Hepatocyte (in vitro differentiated cells): Measurements from ENCODE around the gene MLPH. TPM values are rescaled to one million over a fixed set of nuclear protein-coding genes. Genes with fewer than 3 reads are reported as not detected.

Experiments
- DNase-seq: peaks from one replicate; pipeline ENCODE4 v3.0.0-alpha.2; 2016; ENCODE audit warnings: low spot score
- H2AFZ ChIP-seq: fragments of 200-600 bp; sonication (generic); 2 replicates; pipeline ENCODE4 v1.6.0; 2016; ENCODE audit warnings: antibody characterized with exemption, mild to moderate bottlenecking
- H3K27ac ChIP-seq: fragments of 200-600 bp; sonication (generic); 2 replicates; pipeline ENCODE4 v1.5.1; 2016; ENCODE audit warnings: mild to moderate bottlenecking
- H3K27me3 ChIP-seq: fragments of 200-600 bp; sonication (generic); 2 replicates; pipeline ENCODE4 v1.6.1; 2016
- H3K36me3 ChIP-seq: fragments of 200-600 bp; sonication (generic); replicated peaks from 2 replicates; pipeline ENCODE4 v1.5.1; 2016; ENCODE audit warnings: low read depth; ENCODE audit not compliant: insufficient read depth
- H3K4me1 ChIP-seq: fragments of 200-600 bp; sonication (generic); 2 replicates; pipeline ENCODE4 v1.5.1; 2016; ENCODE audit warnings: mild to moderate bottlenecking, moderate library complexity; ENCODE audit not compliant: insufficient read depth
- H3K4me2 ChIP-seq: fragments of 200-600 bp; sonication (generic); 2 replicates; pipeline ENCODE4 v1.6.0; 2016
- H3K4me3 ChIP-seq: fragments of 200-600 bp; sonication (generic); 2 replicates; pipeline ENCODE4 v1.5.1; 2016; ENCODE audit warnings: mild to moderate bottlenecking
- H3K79me2 ChIP-seq: fragments of 200-600 bp; sonication (generic); 2 replicates; pipeline ENCODE4 v1.6.0; 2017; ENCODE audit warnings: mild to moderate bottlenecking
- H3K9me2 ChIP-seq: fragments of 200-600 bp; sonication (generic); replicated peaks from 2 replicates; pipeline ENCODE4 v1.6.0; 2017; ENCODE audit warnings: mild to moderate bottlenecking; ENCODE audit not compliant: insufficient read depth
- H3K9me3 ChIP-seq: fragments of 200-600 bp; sonication (generic); 2 replicates; pipeline ENCODE4 v1.5.1; 2016; ENCODE audit warnings: low read depth, mild to moderate bottlenecking
- H4K20me1 ChIP-seq: fragments of 200-600 bp; sonication (generic); 2 replicates; pipeline ENCODE4 v1.6.0; 2016; ENCODE audit warnings: mild to moderate bottlenecking; ENCODE audit not compliant: insufficient read depth, poor library complexity, severe bottlenecking
- EZH2 ChIP-seq: fragments of 200-600 bp; sonication (generic); IDR thresholded peaks from 2 replicates; pipeline ENCODE4 v1.6.1; 2016; ENCODE audit warnings: antibody characterized with exemption, mild to moderate bottlenecking, borderline replicate concordance
- EZH2phosphoT487 ChIP-seq: fragments of 200-600 bp; sonication (generic); IDR thresholded peaks from one replicate; pipeline ENCODE4 v1.6.1; 2018; ENCODE audit warnings: antibody characterized with exemption, mild to moderate bottlenecking, low read depth, moderate library complexity; ENCODE audit not compliant: unreplicated experiment, severe bottlenecking
- WGBS: methylation state at CpG from one replicate; pipeline ENCODE4 v1.1.6; 2016; ENCODE audit warnings: low lambda C conversion rate; ENCODE audit errors: missing lambda C conversion rate; 5-methylcytosine and 5-hydroxymethylcytosine counted together
- polyA plus RNA-seq: library from polyadenylated mRNA; unstranded; fragments of >200 nt; fragmentation: Nextera tagmentation; extraction: Ambion mirVana; gene quantifications from 2 replicates; pipeline ENCODE4 v1.2.1, GENCODE V29; 2016
- total RNA-seq: library from RNA; depleted of rRNA; stranded (reverse); fragments of >200 nt; gene quantifications from 2 replicates; pipeline ENCODE4 v1.2.3, GENCODE V29; 2014
- TF ChIP-seq, protein P1 (sequence below): fragments of 200-600 bp; sonication (generic); IDR thresholded peaks from 2 replicates; pipeline ENCODE4 v1.5.1; 2016; ENCODE audit warnings: antibody characterized with exemption, mild to moderate bottlenecking; ENCODE audit not compliant: poor library complexity

The MLPH gene, protein sequence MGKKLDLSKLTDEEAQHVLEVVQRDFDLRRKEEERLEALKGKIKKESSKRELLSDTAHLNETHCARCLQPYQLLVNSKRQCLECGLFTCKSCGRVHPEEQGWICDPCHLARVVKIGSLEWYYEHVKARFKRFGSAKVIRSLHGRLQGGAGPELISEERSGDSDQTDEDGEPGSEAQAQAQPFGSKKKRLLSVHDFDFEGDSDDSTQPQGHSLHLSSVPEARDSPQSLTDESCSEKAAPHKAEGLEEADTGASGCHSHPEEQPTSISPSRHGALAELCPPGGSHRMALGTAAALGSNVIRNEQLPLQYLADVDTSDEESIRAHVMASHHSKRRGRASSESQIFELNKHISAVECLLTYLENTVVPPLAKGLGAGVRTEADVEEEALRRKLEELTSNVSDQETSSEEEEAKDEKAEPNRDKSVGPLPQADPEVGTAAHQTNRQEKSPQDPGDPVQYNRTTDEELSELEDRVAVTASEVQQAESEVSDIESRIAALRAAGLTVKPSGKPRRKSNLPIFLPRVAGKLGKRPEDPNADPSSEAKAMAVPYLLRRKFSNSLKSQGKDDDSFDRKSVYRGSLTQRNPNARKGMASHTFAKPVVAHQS
- total RNA-seq (10.0 and 12.3 TPM in 2 replicates), polyA plus RNA-seq (5.6 and 6.7 TPM in 2 replicates)

- H2AFZ ChIP-seq: peak within 1 kb of the TSS; percentile 61
- H3K9me2 ChIP-seq: no peaks in the 10 kb centered on the region
- TF ChIP-seq EZH2: peak; percentile 79
- TF ChIP-seq EZH2phosphoT487: peak; percentile 49
- TF ChIP-seq, protein P1, sequence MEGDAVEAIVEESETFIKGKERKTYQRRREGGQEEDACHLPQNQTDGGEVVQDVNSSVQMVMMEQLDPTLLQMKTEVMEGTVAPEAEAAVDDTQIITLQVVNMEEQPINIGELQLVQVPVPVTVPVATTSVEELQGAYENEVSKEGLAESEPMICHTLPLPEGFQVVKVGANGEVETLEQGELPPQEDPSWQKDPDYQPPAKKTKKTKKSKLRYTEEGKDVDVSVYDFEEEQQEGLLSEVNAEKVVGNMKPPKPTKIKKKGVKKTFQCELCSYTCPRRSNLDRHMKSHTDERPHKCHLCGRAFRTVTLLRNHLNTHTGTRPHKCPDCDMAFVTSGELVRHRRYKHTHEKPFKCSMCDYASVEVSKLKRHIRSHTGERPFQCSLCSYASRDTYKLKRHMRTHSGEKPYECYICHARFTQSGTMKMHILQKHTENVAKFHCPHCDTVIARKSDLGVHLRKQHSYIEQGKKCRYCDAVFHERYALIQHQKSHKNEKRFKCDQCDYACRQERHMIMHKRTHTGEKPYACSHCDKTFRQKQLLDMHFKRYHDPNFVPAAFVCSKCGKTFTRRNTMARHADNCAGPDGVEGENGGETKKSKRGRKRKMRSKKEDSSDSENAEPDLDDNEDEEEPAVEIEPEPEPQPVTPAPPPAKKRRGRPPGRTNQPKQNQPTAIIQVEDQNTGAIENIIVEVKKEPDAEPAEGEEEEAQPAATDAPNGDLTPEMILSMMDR: no peak
- peaks cover 35% of the 10 kb centered on the region for H3K27me3 ChIP-seq
- peak within 1 kb of the TSS; percentile 51 for H3K4me3 ChIP-seq
- no peaks in the 10 kb centered on the region for H3K79me2 ChIP-seq
- peaks cover 9% of the 10 kb centered on the region for H3K9me3 ChIP-seq
- DNase-seq: peak; percentile 61
- 2% methylated on average over 46 of the region's 63 CpGs for WGBS
- H3K36me3 ChIP-seq: no peaks in the 10 kb centered on the region
- peak within 1 kb of the TSS; percentile 97 for H3K4me2 ChIP-seq
- H3K27ac ChIP-seq: no peak within 1 kb of the TSS
- H4K20me1 ChIP-seq: no peaks in the 10 kb centered on the region
- H3K4me1 ChIP-seq: peaks cover 14% of the 10 kb centered on the region
Observed at GRCh38 chr2:237486819-237487448, at the start of gene MLPH. MLPH (plus strand) TSS chr2:237487251; CDS start chr2:237493427, 6,176 bp downstream.

DNA sequence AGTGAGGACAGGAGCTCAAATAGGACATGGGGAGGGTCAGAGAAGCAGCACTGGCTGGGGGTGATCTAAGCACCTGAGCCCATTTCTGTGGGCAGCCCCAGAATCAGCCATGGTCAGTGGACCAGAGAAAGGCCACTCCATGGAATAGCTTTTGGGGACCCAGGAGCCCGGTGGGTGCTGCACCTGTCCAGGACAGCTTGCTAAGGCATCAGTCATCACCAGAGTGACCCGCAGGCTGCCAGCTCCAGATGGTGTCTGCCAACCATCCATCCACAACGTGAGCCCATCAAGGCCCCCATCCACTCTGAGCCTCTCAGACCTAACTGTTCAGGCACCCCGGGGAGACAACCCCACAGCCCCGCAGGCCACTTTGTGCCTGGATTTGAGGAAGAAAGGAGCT lies 49.5 kb upstream of the MLPH start:
- WGBS: 87% methylated on average over 5 of the region's 5 CpGs

GRCh38 chr2:237438080-237438940 lies 48.7 kb upstream of the MLPH start:
- Histone ChIP-seq H3K9me2 (no peaks in the 10 kb centered on the region), H3K27ac (peak overlapping the region; percentile 51), H3K9me3 (no peaks in the 10 kb centered on the region), H3K4me3 (no peak overlapping the region), H3K79me2 (no peaks in the 10 kb centered on the region), H3K36me3 (no peaks in the 10 kb centered on the region), H3K4me1 (peaks cover 16% of the 10 kb centered on the region), H3K27me3 (no peaks in the 10 kb centered on the region), H2AFZ (peak overlapping the region; percentile 50), H4K20me1 (no peaks in the 10 kb centered on the region), H3K4me2 (no peak overlapping the region)
- TF ChIP-seq EZH2phosphoT487 (no peak), EZH2 (no peak)
- TF ChIP-seq, protein P1: no peak
- WGBS: 53% methylated on average over 8 of the region's 8 CpGs
- DNase-seq: peak; percentile 74

More for the DNA sequence above, 49.5 kb upstream of the MLPH start:
- no peak overlapping the region for H3K4me3 ChIP-seq
- no peak overlapping the region for H3K4me2 ChIP-seq
- H3K4me1 ChIP-seq: peaks cover 16% of the 10 kb centered on the region
- H3K27ac ChIP-seq: peak overlapping the region; percentile 51
- no peaks in the 10 kb centered on the region for H3K9me3 ChIP-seq
- no peak for DNase-seq
- H3K79me2 ChIP-seq: no peaks in the 10 kb centered on the region
- H2AFZ ChIP-seq: peak overlapping the region; percentile 50
- H3K36me3 ChIP-seq: no peaks in the 10 kb centered on the region
- no peaks in the 10 kb centered on the region for H3K9me2 ChIP-seq
- TF ChIP-seq EZH2phosphoT487 (no peak), EZH2 (no peak)
- TF ChIP-seq, protein P1: no peak
- H4K20me1 ChIP-seq: no peaks in the 10 kb centered on the region
- no peaks in the 10 kb centered on the region for H3K27me3 ChIP-seq
